WTC11 (cell line): ENCODE measurements around the gene RUVBL1. TPM values are rescaled to one million over a fixed set of nuclear protein-coding genes. Genes with fewer than 3 reads are reported as not detected.

Source experiments
- ATAC-seq: fragments of 200-7000 bp; cut with Tn5 transposase; 2 replicates; pipeline ENCODE4 v1.10.0; 2021; ENCODE audit warnings: mild to moderate bottlenecking, moderate library complexity
- CTCF ChIA-PET: fragments of 300-600 bp; sonication (Branson Sonifier 250); formaldehyde crosslinking; loops from one replicate; lab custom pipeline; 2021; ENCODE audit warnings: antibody characterized with exemption; lab: Charles Lee
- POLR2A ChIA-PET: fragments of 350-600 bp; sonication (Branson Sonifier 250); formaldehyde crosslinking; loops from one replicate; lab custom pipeline; 2021; ENCODE audit warnings: antibody characterized with exemption; lab: Charles Lee
- DNase-seq: peaks from one replicate; pipeline ENCODE4 v3.0.0; 2021; ENCODE audit warnings: low spot score
- H3K27ac Mint-ChIP-seq: 2 replicates; pipeline ENCODE4 v1.8.0; 2021; ENCODE audit warnings: mixed read lengths
- H3K27me3 Mint-ChIP-seq: 2 replicates; pipeline ENCODE4 v1.8.0; 2021; ENCODE audit warnings: low read depth, mild to moderate bottlenecking, moderate library complexity, mixed read lengths
- H3K36me3 Mint-ChIP-seq: 2 replicates; pipeline ENCODE4 v1.8.0; 2021; ENCODE audit warnings: mixed read lengths
- H3K4me1 Mint-ChIP-seq: 2 replicates; pipeline ENCODE4 v1.8.0; 2022; ENCODE audit warnings: mixed read lengths
- H3K4me3 Mint-ChIP-seq: 2 replicates; pipeline ENCODE4 v1.8.0; 2021; ENCODE audit warnings: mild to moderate bottlenecking, moderate library complexity, mixed read lengths
- H3K9me3 Mint-ChIP-seq: 2 replicates; pipeline ENCODE4 v1.8.0; 2021; ENCODE audit warnings: mixed read lengths
- AR ChIP-seq: fragments of 250-450 bp; sonication (Bioruptor Pico); IDR thresholded peaks from 2 replicates; pipeline ENCODE4 v1.9.0; 2021; ENCODE audit warnings: mild to moderate bottlenecking
- CBFB ChIP-seq: sonication (generic); formaldehyde crosslinking; IDR thresholded peaks from 2 replicates; pipeline ENCODE4 v1.8.1; 2022; ENCODE audit warnings: mild to moderate bottlenecking, low read depth, missing genetic modification reagents
- FOXJ3 ChIP-seq: sonication (generic); formaldehyde crosslinking; IDR thresholded peaks from 2 replicates; pipeline ENCODE4 v1.9.0; 2021; ENCODE audit warnings: missing genetic modification reagents, mild to moderate bottlenecking, borderline replicate concordance
- GABPB1 ChIP-seq: sonication (generic); formaldehyde crosslinking; IDR thresholded peaks from 2 replicates; pipeline ENCODE4 v1.8.1; 2023; ENCODE audit warnings: mild to moderate bottlenecking, missing genetic modification reagents
- HMGXB4 ChIP-seq: sonication (generic); formaldehyde crosslinking; IDR thresholded peaks from 2 replicates; pipeline ENCODE4 v1.8.1; 2023; ENCODE audit warnings: mild to moderate bottlenecking, moderate library complexity, missing genetic modification reagents
- KAT7 ChIP-seq: sonication (generic); formaldehyde crosslinking; IDR thresholded peaks from 2 replicates; pipeline ENCODE4 v1.8.1; 2023; ENCODE audit warnings: missing genetic modification reagents, mild to moderate bottlenecking, borderline replicate concordance
- NR2C2 ChIP-seq: sonication (generic); formaldehyde crosslinking; IDR thresholded peaks from 2 replicates; pipeline ENCODE4 v1.8.0; 2022; ENCODE audit warnings: mild to moderate bottlenecking, missing genetic modification reagents
- PRDM15 ChIP-seq: sonication (generic); formaldehyde crosslinking; IDR thresholded peaks from 2 replicates; pipeline ENCODE4 v1.8.0; 2022; ENCODE audit warnings: missing genetic modification reagents
- SMAD3 ChIP-seq: sonication (generic); formaldehyde crosslinking; IDR thresholded peaks from 2 replicates; pipeline ENCODE4 v1.8.0; 2022; ENCODE audit warnings: missing genetic modification reagents, mild to moderate bottlenecking, borderline replicate concordance
- STAT6 ChIP-seq: sonication (generic); formaldehyde crosslinking; conservative IDR thresholded peaks from 2 replicates; pipeline ENCODE4 v1.8.1; 2023; ENCODE audit warnings: mild to moderate bottlenecking, low read depth, missing genetic modification reagents, moderate library complexity
- TCF7 ChIP-seq: sonication (generic); formaldehyde crosslinking; IDR thresholded peaks from 2 replicates; pipeline ENCODE4 v1.8.0; 2022; ENCODE audit warnings: mild to moderate bottlenecking, low read depth, missing genetic modification reagents, moderate library complexity
- ZMAT4 ChIP-seq: fragments of 250-450 bp; sonication (Bioruptor Pico); IDR thresholded peaks from 2 replicates; pipeline ENCODE4 v1.9.0; 2021; ENCODE audit warnings: mild to moderate bottlenecking
- ZNF396 ChIP-seq: fragments of 250-450 bp; sonication (Bioruptor Pico); IDR thresholded peaks from 2 replicates; pipeline ENCODE4 v1.8.0; 2021; ENCODE audit warnings: mild to moderate bottlenecking, moderate library complexity, borderline replicate concordance
- ZNF425 ChIP-seq: fragments of 250-450 bp; sonication (Bioruptor Pico); conservative IDR thresholded peaks from 2 replicates; pipeline ENCODE4 v1.9.0; 2021; ENCODE audit warnings: mild to moderate bottlenecking
- ZNF671 ChIP-seq: fragments of 250-450 bp; sonication (Bioruptor Pico); IDR thresholded peaks from 2 replicates; pipeline ENCODE4 v1.8.0; 2021; ENCODE audit warnings: mild to moderate bottlenecking
- ZSCAN18 ChIP-seq: fragments of 250-450 bp; sonication (Bioruptor Pico); IDR thresholded peaks from 2 replicates; pipeline ENCODE4 v2.1.2; 2022; ENCODE audit warnings: mild to moderate bottlenecking, moderate library complexity
- total RNA-seq: library from RNA; stranded (reverse); gene quantifications from 3 replicates; pipeline ENCODE4 v1.2.3, GENCODE V29; 2021

Gene RUVBL1
- total RNA-seq, 1 experiment from 2014 or later = 118 TPM

GRCh38 chr3:128100638-128101037, 23.0 kb downstream of the RUVBL1 start (continued):
- TF ChIP-seq AR (CRISPR knock-in tag) = no peak
- TF ChIP-seq STAT6 = no peak
- no peak for TF ChIP-seq ZNF671 (CRISPR knock-in tag)
- TF ChIP-seq FOXJ3 (CRISPR knock-in tag) = no peak

GRCh38 chr3:128100161-128100560, 23.5 kb downstream of the RUVBL1 start:
- H3K4me1 Mint-ChIP-seq = peaks cover 73% of the 10 kb centered on the region
- H3K27me3 Mint-ChIP-seq = no peaks in the 10 kb centered on the region
- H3K9me3 Mint-ChIP-seq = no peaks in the 10 kb centered on the region
- ChIA-PET CTCF (interaction anchor here (1.1 to 1.8 kb wide), 3 partner anchors 24 to 397 kb away, joined by 3 to 7 read pairs (median 5); no protein-coding TSS in a partner anchor), POLR2A (no interaction called here)
- H3K27ac Mint-ChIP-seq = peak overlapping the region; percentile 93
- H3K36me3 Mint-ChIP-seq = peaks cover 88% of the 10 kb centered on the region
- ATAC-seq = no peak; the same call in none of the 2 replicates
- no peak overlapping the region for H3K4me3 Mint-ChIP-seq
- DNase-seq = no peak
- TF ChIP-seq KAT7 = no peak
- TF ChIP-seq AR (CRISPR knock-in tag) = no peak
- no peak for TF ChIP-seq GABPB1 (CRISPR knock-in tag)
- no peak for TF ChIP-seq HMGXB4 (CRISPR knock-in tag)
- TF ChIP-seq ZSCAN18 = no peak
- TF ChIP-seq TCF7 (CRISPR knock-in tag) = no peak
- no peak for TF ChIP-seq PRDM15 (CRISPR knock-in tag)
- no peak for TF ChIP-seq CBFB (CRISPR knock-in tag)
- TF ChIP-seq SMAD3 (CRISPR knock-in tag) = no peak
- TF ChIP-seq ZNF425 = no peak
- TF ChIP-seq ZNF396 (CRISPR knock-in tag) = no peak
- TF ChIP-seq ZMAT4 (CRISPR knock-in tag) = no peak
- TF ChIP-seq NR2C2 = no peak
